ENCODE results near the gene EIF4E2.

DNA sequence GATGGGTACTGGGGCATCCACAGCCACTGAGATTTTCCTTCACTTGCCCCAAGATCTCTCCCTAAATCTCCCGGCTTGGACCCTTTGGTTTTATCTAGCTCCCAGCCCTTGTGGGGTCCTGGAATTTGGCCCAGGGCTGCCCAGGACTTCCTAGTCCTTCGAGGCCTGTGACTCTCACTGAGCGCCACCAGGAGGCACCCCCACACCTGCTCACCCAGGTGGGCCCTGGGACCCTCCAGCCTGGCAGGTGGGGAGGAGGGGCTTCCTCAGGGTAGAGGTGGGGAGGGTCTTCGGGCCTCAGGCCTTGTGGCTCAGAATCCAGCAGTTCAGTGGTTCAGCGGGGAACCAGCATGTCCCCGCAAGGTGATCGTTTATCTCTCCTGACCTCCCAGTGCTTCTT is 42.2 kb upstream of the EIF4E2 start:
- TF ChIP-seq, protein P1, sequence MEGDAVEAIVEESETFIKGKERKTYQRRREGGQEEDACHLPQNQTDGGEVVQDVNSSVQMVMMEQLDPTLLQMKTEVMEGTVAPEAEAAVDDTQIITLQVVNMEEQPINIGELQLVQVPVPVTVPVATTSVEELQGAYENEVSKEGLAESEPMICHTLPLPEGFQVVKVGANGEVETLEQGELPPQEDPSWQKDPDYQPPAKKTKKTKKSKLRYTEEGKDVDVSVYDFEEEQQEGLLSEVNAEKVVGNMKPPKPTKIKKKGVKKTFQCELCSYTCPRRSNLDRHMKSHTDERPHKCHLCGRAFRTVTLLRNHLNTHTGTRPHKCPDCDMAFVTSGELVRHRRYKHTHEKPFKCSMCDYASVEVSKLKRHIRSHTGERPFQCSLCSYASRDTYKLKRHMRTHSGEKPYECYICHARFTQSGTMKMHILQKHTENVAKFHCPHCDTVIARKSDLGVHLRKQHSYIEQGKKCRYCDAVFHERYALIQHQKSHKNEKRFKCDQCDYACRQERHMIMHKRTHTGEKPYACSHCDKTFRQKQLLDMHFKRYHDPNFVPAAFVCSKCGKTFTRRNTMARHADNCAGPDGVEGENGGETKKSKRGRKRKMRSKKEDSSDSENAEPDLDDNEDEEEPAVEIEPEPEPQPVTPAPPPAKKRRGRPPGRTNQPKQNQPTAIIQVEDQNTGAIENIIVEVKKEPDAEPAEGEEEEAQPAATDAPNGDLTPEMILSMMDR (IDR thresholded peaks at IDR 0.05; ENCODE audit: low read depth, low read length): no peak
- TF ChIP-seq POLR2A (IDR thresholded peaks at IDR 0.05; ENCODE audit: extremely low read depth, insufficient read length): no peak
- TF ChIP-seq, protein P2, sequence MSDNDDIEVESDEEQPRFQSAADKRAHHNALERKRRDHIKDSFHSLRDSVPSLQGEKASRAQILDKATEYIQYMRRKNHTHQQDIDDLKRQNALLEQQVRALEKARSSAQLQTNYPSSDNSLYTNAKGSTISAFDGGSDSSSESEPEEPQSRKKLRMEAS (IDR thresholded peaks at IDR 0.05; ENCODE audit: low read depth, low read length): no peak

Data from NB4 (cell line).